DOHH2 (cell line): ENCODE data around the gene LRRTM4.

ENCODE experiments used
- H3F3A ChIP-seq: fragments of 200-600 bp; sonication (generic), shearing (Covaris generic); 2 replicates; pipeline ENCODE4 v1.6.0; 2016; ENCODE audit warnings: antibody characterized with exemption, mild to moderate bottlenecking; ENCODE audit not compliant: control insufficient read depth, insufficient read depth
- H3K27ac ChIP-seq: fragments of 200-600 bp; sonication (generic); 2 replicates; pipeline ENCODE4 v1.5.1; 2014; ENCODE audit warnings: low read depth, mild to moderate bottlenecking, low read length, moderate library complexity
- H3K27me3 ChIP-seq: fragments of 200-600 bp; sonication (generic); 2 replicates; pipeline ENCODE4 v1.6.1; 2014; ENCODE audit warnings: mild to moderate bottlenecking, low read length, mixed read lengths; ENCODE audit not compliant: control insufficient read depth
- H3K36me3 ChIP-seq: fragments of 200-600 bp; sonication (generic); 2 replicates; pipeline ENCODE4 v1.6.1; 2014; ENCODE audit warnings: mild to moderate bottlenecking, low read length, moderate library complexity, mixed read lengths; ENCODE audit not compliant: control insufficient read depth
- H3K4me1 ChIP-seq: fragments of 200-600 bp; sonication (generic); 2 replicates; pipeline ENCODE4 v1.6.1; 2014; ENCODE audit warnings: mild to moderate bottlenecking, low read length, mixed read lengths; ENCODE audit not compliant: control insufficient read depth
- H3K4me2 ChIP-seq: fragments of 200-600 bp; sonication (generic); 2 replicates; pipeline ENCODE4 v1.6.0; 2014; ENCODE audit warnings: mild to moderate bottlenecking, low read length, moderate library complexity
- H3K4me3 ChIP-seq: fragments of 200-600 bp; sonication (generic); 2 replicates; pipeline ENCODE4 v1.5.1; 2014; ENCODE audit warnings: mild to moderate bottlenecking, low read length, mixed read lengths
- H3K79me2 ChIP-seq: fragments of 200-600 bp; sonication (generic); 2 replicates; pipeline ENCODE4 v1.6.1; 2014; ENCODE audit warnings: mild to moderate bottlenecking, low read length, mixed read lengths; ENCODE audit not compliant: control insufficient read depth
- H3K9me2 ChIP-seq: fragments of 200-600 bp; sonication (generic); replicated peaks from 2 replicates; pipeline ENCODE4 v1.6.1; 2014; ENCODE audit warnings: mild to moderate bottlenecking, low read length, mixed read lengths; ENCODE audit not compliant: control insufficient read depth
- H3K9me3 ChIP-seq: fragments of 200-600 bp; sonication (generic); 2 replicates; pipeline ENCODE4 v1.6.1; 2014; ENCODE audit warnings: antibody characterized with exemption, low read length, mixed read lengths; ENCODE audit not compliant: control insufficient read depth, insufficient read depth
- H4K20me1 ChIP-seq: fragments of 200-600 bp; sonication (generic); 2 replicates; pipeline ENCODE4 v1.6.0; 2014; ENCODE audit warnings: low read depth, mild to moderate bottlenecking, antibody characterized with exemption, low read length, moderate library complexity; ENCODE audit not compliant: control insufficient read depth, insufficient read depth
- EZH2phosphoT487 ChIP-seq: fragments of 200-600 bp; sonication (generic); IDR thresholded peaks from 2 replicates; pipeline ENCODE4 v1.6.1; 2017; ENCODE audit warnings: borderline replicate concordance, mild to moderate bottlenecking, antibody characterized with exemption, low read length, moderate library complexity, mixed read lengths
- TF ChIP-seq, protein P1 (sequence below): fragments of 200-600 bp; sonication (generic); IDR thresholded peaks from one replicate; pipeline ENCODE4 v1.5.1; 2014; ENCODE audit warnings: antibody characterized with exemption, mild to moderate bottlenecking, low read depth, low read length; ENCODE audit not compliant: poor library complexity, severe bottlenecking

LRRTM4 gene

DNA sequence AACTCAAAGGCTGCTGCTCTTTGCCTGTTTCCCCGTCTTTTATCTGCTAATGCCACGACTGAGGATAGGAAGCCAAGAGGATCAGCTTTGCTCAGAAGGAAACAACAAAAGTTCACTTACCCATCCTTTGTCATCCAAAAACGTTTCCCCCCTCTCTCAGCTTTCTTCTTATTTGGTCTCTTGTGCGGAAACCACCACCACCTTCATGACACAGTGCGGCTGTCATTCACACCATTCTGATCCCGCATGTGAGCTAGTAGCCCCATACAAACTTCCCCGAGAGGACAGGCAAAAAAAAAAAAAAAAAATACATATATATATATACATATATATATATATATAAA is 656 bp downstream of the LRRTM4 start:
- no peak overlapping the region for H3K4me2 ChIP-seq
- no peaks in the 10 kb centered on the region for H3F3A ChIP-seq
- no peaks in the 10 kb centered on the region for H3K79me2 ChIP-seq
- no peaks in the 10 kb centered on the region for H3K36me3 ChIP-seq
- H3K9me2 ChIP-seq, result no peaks in the 10 kb centered on the region
- no peak overlapping the region for H3K4me3 ChIP-seq
- no peaks in the 10 kb centered on the region for H3K9me3 ChIP-seq
- H3K27me3 ChIP-seq, result no peaks in the 10 kb centered on the region
- H3K27ac ChIP-seq, result no peak overlapping the region
- H4K20me1 ChIP-seq, result no peaks in the 10 kb centered on the region
- H3K4me1 ChIP-seq, result no peaks in the 10 kb centered on the region
- no peak for TF ChIP-seq EZH2phosphoT487
- TF ChIP-seq, protein P1, sequence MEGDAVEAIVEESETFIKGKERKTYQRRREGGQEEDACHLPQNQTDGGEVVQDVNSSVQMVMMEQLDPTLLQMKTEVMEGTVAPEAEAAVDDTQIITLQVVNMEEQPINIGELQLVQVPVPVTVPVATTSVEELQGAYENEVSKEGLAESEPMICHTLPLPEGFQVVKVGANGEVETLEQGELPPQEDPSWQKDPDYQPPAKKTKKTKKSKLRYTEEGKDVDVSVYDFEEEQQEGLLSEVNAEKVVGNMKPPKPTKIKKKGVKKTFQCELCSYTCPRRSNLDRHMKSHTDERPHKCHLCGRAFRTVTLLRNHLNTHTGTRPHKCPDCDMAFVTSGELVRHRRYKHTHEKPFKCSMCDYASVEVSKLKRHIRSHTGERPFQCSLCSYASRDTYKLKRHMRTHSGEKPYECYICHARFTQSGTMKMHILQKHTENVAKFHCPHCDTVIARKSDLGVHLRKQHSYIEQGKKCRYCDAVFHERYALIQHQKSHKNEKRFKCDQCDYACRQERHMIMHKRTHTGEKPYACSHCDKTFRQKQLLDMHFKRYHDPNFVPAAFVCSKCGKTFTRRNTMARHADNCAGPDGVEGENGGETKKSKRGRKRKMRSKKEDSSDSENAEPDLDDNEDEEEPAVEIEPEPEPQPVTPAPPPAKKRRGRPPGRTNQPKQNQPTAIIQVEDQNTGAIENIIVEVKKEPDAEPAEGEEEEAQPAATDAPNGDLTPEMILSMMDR, result no peak

DNA sequence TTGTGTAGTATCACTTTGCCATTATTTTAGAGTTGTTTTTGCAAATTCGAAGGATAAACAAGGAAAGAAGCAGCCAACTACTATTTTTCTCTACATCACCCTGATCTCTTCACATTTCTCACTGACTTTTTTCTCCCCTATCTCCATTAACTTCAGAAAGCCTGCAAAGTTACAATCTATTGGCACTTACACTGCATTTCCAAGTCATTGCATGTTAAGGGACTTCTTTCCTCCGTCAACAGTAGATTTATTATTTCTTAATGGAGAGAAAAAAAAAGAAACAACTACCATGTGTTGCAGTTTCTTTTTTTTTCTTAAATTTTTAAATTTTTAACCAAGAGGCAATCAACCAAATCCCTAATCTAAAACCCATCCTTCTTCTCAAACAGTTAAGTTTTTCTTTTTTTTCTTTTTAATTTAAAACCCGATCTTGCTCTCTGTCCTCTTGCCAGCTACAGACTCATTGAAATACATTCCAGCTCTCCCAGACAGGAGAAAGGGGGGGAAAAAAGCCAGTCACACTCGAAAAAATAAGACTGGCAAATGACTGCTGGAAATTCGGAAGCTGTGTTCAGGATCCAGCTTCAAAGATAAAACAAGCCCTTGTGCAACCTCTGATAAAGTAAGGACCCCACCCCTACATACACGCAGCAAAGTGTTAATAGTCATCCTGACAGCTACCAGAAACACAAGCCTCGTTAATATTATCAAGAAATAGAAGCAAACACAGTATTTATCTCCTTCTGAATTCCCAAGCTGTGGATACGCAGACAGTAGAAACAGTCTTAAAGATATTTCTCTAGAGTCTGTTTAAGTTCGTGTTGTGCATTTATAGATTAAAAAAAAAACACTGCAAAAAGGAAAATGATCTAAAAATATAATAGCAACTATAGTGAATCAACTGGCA is 1.3 kb downstream of the LRRTM4 start:
- no peak overlapping the region for H3K4me3 ChIP-seq
- no peak overlapping the region for H3K4me2 ChIP-seq
- no peaks in the 10 kb centered on the region for H3K36me3 ChIP-seq
- H3K9me3 ChIP-seq, result no peaks in the 10 kb centered on the region
- no peaks in the 10 kb centered on the region; the same call in 1 of the 2 replicates for H3K9me2 ChIP-seq
- H3K27me3 ChIP-seq, result no peaks in the 10 kb centered on the region
- TF ChIP-seq, protein P1, result no peak
- TF ChIP-seq EZH2phosphoT487, result no peak
- H3K79me2 ChIP-seq, result no peaks in the 10 kb centered on the region
- H3K4me1 ChIP-seq, result no peaks in the 10 kb centered on the region
- no peak overlapping the region for H3K27ac ChIP-seq
- no peaks in the 10 kb centered on the region for H3F3A ChIP-seq
- H4K20me1 ChIP-seq, result no peaks in the 10 kb centered on the region

DNA sequence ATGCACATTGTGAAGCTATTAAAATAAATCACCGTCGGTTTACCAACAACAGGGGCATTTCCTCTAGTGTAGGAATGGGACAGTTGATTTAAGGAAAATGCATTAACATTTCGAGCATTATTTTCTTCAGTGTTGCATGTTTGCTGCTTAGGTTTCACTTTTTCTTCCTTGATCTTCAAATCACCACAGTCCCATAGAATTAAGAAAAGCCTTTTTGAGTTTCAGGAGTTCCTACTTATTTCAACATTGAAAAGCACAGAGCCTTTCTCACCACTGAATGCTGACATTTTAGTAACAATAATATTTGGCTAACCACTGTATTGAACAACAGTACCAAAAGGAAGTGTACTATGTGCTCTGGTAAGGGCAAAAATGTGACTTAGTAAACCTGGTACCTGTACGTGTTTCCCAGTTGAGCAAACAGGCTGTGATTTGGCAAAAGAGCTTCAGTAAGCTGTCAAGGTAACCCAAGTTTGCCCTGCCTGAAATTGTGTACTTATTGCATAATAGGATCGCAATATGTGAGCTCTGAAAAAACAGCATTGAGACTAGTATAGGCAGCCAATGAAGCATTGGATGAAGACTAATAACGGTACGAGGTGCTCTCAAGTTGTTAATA is 2.2 kb downstream of the LRRTM4 start:
- Histone ChIP-seq H3K4me2 (no peak overlapping the region), H3K4me3 (no peak overlapping the region), H3K9me3 (no peaks in the 10 kb centered on the region)

More for the DNA sequence above, 2.2 kb downstream of the LRRTM4 start:
- H3K79me2 ChIP-seq, result no peaks in the 10 kb centered on the region
- no peaks in the 10 kb centered on the region; the same call in 1 of the 2 replicates for H3K9me2 ChIP-seq
- no peaks in the 10 kb centered on the region for H3K4me1 ChIP-seq
- H3K27me3 ChIP-seq, result no peaks in the 10 kb centered on the region
- no peaks in the 10 kb centered on the region for H3F3A ChIP-seq
- H3K36me3 ChIP-seq, result no peaks in the 10 kb centered on the region
- no peak overlapping the region for H3K27ac ChIP-seq
- H4K20me1 ChIP-seq, result no peaks in the 10 kb centered on the region
- TF ChIP-seq EZH2phosphoT487, result no peak
- TF ChIP-seq, protein P1, result no peak
